GM19395 (cell line): ENCODE data around the gene DPF3.

Experiments
- ATAC-seq: cut with Tn5 transposase; IDR thresholded peaks from one replicate; pipeline ENCODE4 v1.9.1; 2021; ENCODE audit warnings: mild to moderate bottlenecking, moderate library complexity; ENCODE audit not compliant: unreplicated experiment

Gene DPF3

GRCh38 chr14:72904840-72905561 is 11.1 kb upstream of the DPF3 start:
- ATAC-seq: no peak

- no peak for ATAC-seq
Observed at GRCh38 chr14:72904218-72904617, 10.3 kb upstream of the DPF3 start.

- ATAC-seq: no peak
Observed at GRCh38 chr14:72903716-72904115, 9.8 kb upstream of the DPF3 start.

GRCh38 chr14:72902801-72903530 is 9.1 kb upstream of the DPF3 start:
- no peak for ATAC-seq

- ATAC-seq: no peak
Observed at GRCh38 chr14:72901361-72901760, 7.5 kb upstream of the DPF3 start.

GRCh38 chr14:72898448-72898847 is 4.5 kb upstream of the DPF3 start:
- ATAC-seq: no peak

GRCh38 chr14:72894623-72895378 is 900 bp upstream of the DPF3 start:
- no peak for ATAC-seq

GRCh38 chr14:72894323-72894622 is 372 bp upstream of the DPF3 start:
- ATAC-seq: no peak

GRCh38 chr14:72892879-72893635 is 844 bp downstream of the DPF3 start:
- peak; percentile 19 for ATAC-seq

GRCh38 chr14:72892103-72892878 is 1.6 kb downstream of the DPF3 start:
- ATAC-seq: no peak

GRCh38 chr14:72891666-72892102 is 2.2 kb downstream of the DPF3 start:
- no peak for ATAC-seq

GRCh38 chr14:72889366-72889765 is 4.5 kb downstream of the DPF3 start:
- no peak for ATAC-seq

- ATAC-seq: no peak
Observed at GRCh38 chr14:72888636-72889201, 5.2 kb downstream of the DPF3 start.

- ATAC-seq: no peak
Observed at GRCh38 chr14:72888192-72888591, 5.7 kb downstream of the DPF3 start.

- no peak for ATAC-seq
Observed at GRCh38 chr14:72887514-72887913, 6.4 kb downstream of the DPF3 start.

GRCh38 chr14:72884386-72884785 is 9.5 kb downstream of the DPF3 start:
- ATAC-seq: no peak

- ATAC-seq: no peak
Observed at GRCh38 chr14:72883961-72884360, 9.9 kb downstream of the DPF3 start.

GRCh38 chr14:72883109-72883508 is 10.8 kb downstream of the DPF3 start:
- ATAC-seq: no peak

GRCh38 chr14:72882463-72882862 is 11.4 kb downstream of the DPF3 start:
- no peak for ATAC-seq

GRCh38 chr14:72882047-72882446 is 11.9 kb downstream of the DPF3 start:
- ATAC-seq: no peak
